ENCODE measurements around the gene GRHPR.
"Not testable (repeated sequence)": the region's sequence is repeated elsewhere in the genome, so short reads cannot be mapped to it uniquely, and the experiment has no call there.

Gene GRHPR

DNA sequence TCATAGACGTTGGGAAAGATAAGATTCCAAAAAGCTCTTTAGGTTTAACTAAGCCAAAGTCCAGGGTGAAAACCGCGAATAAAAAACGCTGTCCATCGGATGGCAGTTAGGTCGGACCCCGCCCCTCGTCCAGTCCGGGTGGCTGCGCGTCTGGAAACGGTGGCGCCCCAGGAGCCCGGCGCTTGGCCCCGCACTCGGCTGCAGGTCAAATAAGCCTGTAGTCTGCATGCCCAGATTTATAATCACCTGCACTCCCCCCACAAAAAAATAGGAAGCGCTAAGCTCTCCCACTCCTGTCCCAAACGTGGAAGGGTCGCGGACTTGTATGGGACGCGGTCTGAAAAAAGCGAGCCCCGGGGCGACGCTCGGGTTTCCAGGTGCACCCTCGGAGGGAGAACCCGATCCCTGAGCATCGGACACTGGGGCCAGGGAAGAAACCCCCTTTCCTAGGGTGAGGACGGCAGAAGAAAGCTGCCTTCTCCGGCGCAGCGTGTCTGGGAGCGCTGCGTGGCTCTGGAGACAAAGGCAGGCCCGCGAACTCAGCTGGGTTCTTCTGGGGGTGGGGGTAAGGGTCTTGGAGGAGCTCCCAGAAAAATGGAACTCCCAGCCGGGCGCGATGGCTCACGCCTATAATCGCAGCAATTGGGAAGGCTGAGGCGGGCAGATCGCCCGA is 43.7 kb downstream of the GRHPR start:
- no peak for DNase-seq (ENCODE audit: low read depth)
- H3K4me3 ChIP-seq (ENCODE audit: low read length): peak overlapping the region; percentile 89
- TF ChIP-seq, protein P1, sequence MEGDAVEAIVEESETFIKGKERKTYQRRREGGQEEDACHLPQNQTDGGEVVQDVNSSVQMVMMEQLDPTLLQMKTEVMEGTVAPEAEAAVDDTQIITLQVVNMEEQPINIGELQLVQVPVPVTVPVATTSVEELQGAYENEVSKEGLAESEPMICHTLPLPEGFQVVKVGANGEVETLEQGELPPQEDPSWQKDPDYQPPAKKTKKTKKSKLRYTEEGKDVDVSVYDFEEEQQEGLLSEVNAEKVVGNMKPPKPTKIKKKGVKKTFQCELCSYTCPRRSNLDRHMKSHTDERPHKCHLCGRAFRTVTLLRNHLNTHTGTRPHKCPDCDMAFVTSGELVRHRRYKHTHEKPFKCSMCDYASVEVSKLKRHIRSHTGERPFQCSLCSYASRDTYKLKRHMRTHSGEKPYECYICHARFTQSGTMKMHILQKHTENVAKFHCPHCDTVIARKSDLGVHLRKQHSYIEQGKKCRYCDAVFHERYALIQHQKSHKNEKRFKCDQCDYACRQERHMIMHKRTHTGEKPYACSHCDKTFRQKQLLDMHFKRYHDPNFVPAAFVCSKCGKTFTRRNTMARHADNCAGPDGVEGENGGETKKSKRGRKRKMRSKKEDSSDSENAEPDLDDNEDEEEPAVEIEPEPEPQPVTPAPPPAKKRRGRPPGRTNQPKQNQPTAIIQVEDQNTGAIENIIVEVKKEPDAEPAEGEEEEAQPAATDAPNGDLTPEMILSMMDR (conservative IDR thresholded peaks at IDR 0.05; ENCODE audit: low read depth, low read length): no peak

DNA sequence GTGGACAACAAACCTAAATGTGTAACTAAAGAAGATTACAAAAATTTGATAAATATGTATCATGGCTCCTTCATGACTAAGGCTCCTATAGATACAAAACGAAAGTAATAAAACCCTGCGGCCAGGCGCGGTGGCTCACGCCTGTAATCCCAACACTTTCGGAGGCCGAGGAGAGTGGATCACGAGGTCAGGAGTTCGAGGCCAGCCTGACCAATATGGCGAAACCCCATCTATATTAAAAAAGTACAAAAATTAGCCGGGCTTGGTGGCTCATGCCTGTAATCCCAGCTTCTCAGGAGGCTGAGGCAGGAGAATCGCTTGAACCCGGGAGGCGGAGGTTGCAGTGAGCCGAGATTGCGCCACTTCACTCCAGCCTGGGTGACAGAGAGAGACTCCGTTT is 45.0 kb downstream of the GRHPR start:
- DNase-seq (ENCODE audit: low read depth); H3K4me3 ChIP-seq (ENCODE audit: low read length): not testable (repeated sequence)

DNA sequence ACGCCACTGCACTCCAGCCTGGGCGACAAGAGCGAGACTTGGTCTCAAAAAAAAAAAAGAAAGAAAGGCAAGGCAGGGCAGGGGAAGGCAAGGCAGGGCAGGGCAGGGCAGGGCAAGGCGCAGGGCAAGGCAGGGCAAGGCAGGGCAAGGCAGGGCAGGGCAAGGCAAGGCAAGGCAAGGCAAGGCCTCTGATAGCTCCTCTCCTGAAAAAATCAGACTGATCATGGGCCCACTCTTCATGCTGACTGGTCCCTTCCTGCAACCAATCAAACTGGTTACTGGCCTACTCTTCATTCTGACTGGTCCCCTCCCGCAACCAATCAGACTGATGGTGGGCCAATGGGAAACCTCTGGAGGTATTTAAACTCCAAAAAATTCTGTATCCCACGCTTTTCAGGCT is 46.1 kb downstream of the GRHPR start:
- no peak overlapping the region for H3K4me3 ChIP-seq (ENCODE audit: low read length)
- TF ChIP-seq, protein P1 (conservative IDR thresholded peaks at IDR 0.05; ENCODE audit: low read depth, low read length): no peak
- no peak for DNase-seq (ENCODE audit: low read depth)

DNA sequence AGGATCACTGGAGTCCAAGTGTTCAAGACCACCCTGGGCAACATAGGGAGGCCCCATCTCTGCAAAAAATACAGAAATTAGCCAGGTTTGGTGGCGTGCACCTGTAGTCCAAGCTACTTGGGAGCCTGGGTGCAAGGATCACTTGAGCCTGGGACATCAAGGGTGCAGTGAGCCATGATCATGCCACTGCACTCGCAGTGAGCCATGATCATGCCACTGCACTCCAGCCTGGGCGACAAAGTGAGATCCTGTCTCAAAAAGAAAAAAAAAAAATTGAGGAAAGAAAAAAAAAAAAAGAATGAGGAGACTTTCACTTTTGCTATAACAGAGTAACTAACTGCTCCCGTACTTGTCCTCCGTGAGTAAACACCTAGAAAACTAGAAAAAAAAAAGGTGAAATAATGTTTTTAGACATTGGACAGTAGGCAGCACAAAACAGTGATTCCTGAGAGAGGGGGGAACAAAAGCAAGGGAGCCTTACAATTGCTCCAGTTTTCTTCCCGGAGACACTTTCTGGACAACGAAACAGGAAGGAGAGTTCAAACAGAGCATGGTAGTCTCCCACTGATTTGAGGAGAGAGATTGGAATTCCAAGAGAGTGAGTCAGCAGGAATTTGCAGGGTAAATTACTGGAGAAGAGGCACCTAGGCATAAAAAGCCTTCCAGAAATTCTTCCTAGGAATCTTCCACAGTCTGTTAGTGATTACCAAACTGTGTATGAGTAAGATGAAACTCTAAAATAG is 49.6 kb downstream of the GRHPR start:
- H3K4me3 ChIP-seq (ENCODE audit: low read length): peak overlapping the region; percentile 39
- DNase-seq (ENCODE audit: low read depth): peak; percentile 66
- TF ChIP-seq, protein P1 (conservative IDR thresholded peaks at IDR 0.05; ENCODE audit: low read depth, low read length): no peak

DNA sequence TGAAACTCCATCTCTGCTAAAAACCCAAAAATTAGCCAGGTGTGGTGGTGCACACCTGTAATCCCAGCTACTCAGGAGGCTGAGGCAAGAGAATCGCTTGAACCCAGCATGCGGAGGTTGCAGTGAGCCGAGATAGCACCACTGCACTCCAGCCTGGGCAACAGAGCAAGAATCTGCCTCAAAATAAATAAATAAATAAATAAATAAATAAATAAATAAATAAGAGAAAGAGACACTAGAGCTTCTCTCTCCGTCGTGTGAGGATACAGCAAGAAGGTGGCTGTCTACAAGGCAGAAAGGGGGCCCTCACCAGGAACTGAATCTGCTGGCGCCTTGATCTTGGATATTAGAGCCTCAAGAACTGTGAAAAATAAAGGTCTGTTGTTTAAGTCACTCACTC is 51.5 kb downstream of the GRHPR start:
- H3K4me3 ChIP-seq (ENCODE audit: low read length); DNase-seq (ENCODE audit: low read depth): not testable (repeated sequence)

DNA sequence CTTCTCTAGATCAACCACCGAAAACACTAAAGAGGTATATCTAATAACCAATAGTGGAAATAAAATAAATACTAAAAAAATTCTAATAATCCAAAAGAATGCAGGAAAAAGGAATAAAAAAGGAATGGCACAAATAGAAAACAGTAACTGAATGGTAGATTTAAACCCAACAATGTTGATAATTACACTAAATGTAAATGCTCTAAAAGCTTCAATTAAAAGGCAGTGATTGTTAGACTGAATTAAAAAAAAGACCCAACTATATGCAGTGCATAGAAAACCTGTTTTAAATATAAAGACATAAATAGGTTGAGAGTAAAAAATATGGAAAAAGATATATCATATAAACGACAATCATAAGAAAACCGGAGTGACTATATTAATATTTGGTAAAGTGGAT is 51.9 kb downstream of the GRHPR start:
- no peak for DNase-seq (ENCODE audit: low read depth)
- H3K4me3 ChIP-seq (ENCODE audit: low read length): no peak overlapping the region
- TF ChIP-seq, protein P1 (conservative IDR thresholded peaks at IDR 0.05; ENCODE audit: low read depth, low read length): no peak

DNA sequence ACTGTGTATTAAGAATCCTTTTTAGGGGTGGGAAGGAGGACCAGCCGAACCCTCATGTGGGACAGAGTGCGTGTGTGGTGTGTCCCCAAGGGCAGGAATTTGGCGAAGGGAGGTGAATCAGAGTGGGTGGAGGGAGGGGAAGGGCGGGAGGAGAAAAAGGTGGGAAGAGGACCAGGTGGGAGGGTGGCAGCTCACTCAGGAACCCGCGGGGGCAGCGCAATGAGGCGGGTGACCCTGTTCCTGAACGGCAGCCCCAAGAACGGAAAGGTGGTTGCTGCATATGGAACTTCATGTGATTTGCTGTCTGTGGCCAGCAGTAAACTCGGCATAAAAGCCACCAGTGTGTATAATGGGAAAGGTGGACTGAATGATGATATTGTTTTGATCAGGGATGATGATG is 54.4 kb downstream of the GRHPR start:
- no peak for DNase-seq (ENCODE audit: low read depth)
- TF ChIP-seq, protein P1 (conservative IDR thresholded peaks at IDR 0.05; ENCODE audit: low read depth, low read length): no peak

DNA sequence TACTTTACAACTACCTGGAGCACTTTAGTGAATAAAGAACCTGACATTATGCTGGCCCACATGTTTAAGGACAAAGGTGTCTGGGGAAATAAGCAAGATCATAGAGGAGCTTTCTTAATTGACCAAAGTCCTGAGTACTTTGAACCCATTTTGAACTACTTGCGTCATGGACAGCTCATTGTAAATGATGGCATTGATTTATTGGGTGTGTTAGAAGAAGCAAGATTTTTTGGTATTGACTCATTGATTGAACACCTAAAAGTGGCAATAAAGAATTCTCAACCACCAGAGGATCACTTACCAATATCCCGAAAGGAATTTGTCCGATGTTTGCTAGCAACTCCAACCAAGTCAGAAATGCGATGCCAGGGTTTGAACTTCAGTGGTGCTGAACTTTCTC is 54.9 kb downstream of the GRHPR start:
- H3K4me3 ChIP-seq (ENCODE audit: low read length); DNase-seq (ENCODE audit: low read depth): not testable (repeated sequence)

More for the DNA sequence above, 54.4 kb downstream of the GRHPR start:
- H3K4me3 ChIP-seq (ENCODE audit: low read length): no peak overlapping the region

DNA sequence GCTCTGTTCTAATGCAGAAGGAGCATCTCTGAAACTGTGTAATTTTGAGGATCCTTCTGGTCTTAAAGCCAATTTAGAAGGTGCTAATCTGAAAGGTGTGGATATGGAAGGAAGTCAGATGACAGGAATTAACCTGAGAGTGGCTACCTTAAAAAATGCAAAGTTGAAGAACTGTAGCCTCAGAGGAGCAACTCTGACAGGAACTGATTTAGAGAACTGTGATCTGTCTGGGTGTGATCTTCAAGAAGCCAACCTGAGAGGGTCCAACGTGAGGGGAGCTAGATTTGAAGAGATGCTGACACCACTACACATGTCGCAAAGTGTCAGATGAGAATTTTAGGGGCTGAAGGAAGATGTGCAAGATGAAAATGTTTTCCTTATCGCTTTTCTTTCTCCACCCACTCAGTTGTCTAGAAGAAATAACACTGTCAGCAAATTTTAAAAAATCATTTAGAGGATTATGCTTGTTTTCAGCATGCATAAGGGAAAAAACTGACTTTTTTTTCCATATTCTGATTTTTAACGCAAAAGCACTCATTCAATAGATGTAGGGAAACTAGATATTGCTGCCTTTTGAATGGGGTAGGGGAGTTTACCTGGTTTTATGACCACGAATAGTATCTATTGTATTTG is 55.6 kb downstream of the GRHPR start:
- not testable (repeated sequence) for H3K4me3 ChIP-seq (ENCODE audit: low read length); DNase-seq (ENCODE audit: low read depth)

All from retinal pigment epithelial cell (primary cell).